ENCODE measurements around the gene NUMA1. TPM values are rescaled to one million over a fixed set of nuclear protein-coding genes. Genes with fewer than 3 reads are reported as not detected.
A peak's percentile ranks its signal among the peaks of the same experiment; 100 is the strongest.

Gene NUMA1
- total and polyA plus RNA-seq, 2 of the 8 experiments (the other 6 are each of a cell fraction or from before 2014, with no cell fraction given) = 101 to 107 TPM

- no peak within 1 kb of the TSS for H2BK12ac ChIP-seq (ENCODE audit: low read depth, low read length)
- H3K27ac ChIP-seq (ENCODE audit: low read depth, low read length) = no peak within 1 kb of the TSS
- H3K9ac ChIP-seq (replicated peaks in 1 of 4; ENCODE audit: extremely low read depth in 1 of 4, low read depth in 3 of 4, low read length in 3 of 4) = no peak within 1 kb of the TSS; a peak in 1 of 7 replicates
- no peak within 1 kb of the TSS for H3K23ac ChIP-seq (ENCODE audit: insufficient read length)
- FAIRE-seq = no peak
- H3K27me3 ChIP-seq (replicated peaks in 1 of 4; ENCODE audit: control insufficient read depth in 3 of 4, extremely low read depth in 1 of 4, insufficient read depth in 3 of 4, low read length in 3 of 4) = no peaks in the 10 kb centered on the region; a peak in 1 of 7 replicates
- peaks cover 3 to 14% (median 5%) of the 10 kb centered on the region in 4 experiments; a peak in 6 of 7 replicates for H3K4me1 ChIP-seq (replicated peaks in 1 of 4; ENCODE audit: control insufficient read depth in 3 of 4, insufficient read depth in 4 of 4, low read length in 3 of 4)
- no peak within 1 kb of the TSS for H3K56ac ChIP-seq (replicated peaks; ENCODE audit: insufficient read length, low read depth, low read length)
- H3K18ac ChIP-seq (ENCODE audit: extremely low read depth, low read length) = no peak within 1 kb of the TSS
- H2BK120ac ChIP-seq (replicated peaks; ENCODE audit: low read depth, low read length) = no peak within 1 kb of the TSS
- CTCF ChIA-PET (ENCODE audit: partially characterized antibody) = interaction anchor here (1.3 to 1.5 kb wide), 2 partner anchors 15 to 19 kb away, joined by 3 to 4 read pairs; no protein-coding TSS in a partner anchor
- no peak within 1 kb of the TSS for H4K8ac ChIP-seq (ENCODE audit: extremely low read depth, insufficient read depth, low read length)
- no peak within 1 kb of the TSS for H4K91ac ChIP-seq (replicated peaks; ENCODE audit: insufficient read length, low read length)
- no peak within 1 kb of the TSS for H2BK20ac ChIP-seq (ENCODE audit: low read length)
- no peaks in the 10 kb centered on the region for H3K9me3 ChIP-seq (ENCODE audit: insufficient read depth in 2 of 2, low read depth in 1 of 2, low read length in 1 of 2)
- H3K79me2 ChIP-seq (ENCODE audit: control insufficient read depth in 1 of 2, insufficient read depth in 2 of 2, low read length in 2 of 2) = peaks cover 10 to 20% of the 10 kb centered on the region in 2 experiments
- no peak within 1 kb of the TSS for H3K4me2 ChIP-seq (ENCODE audit: insufficient read depth in 1 of 2, low read depth in 2 of 2, low read length in 2 of 2)
- H3K36me3 ChIP-seq (ENCODE audit: control insufficient read depth in 2 of 4, insufficient read depth in 4 of 4, low read length in 3 of 4) = peaks cover 0 to 2% (median 0%) of the 10 kb centered on the region in 4 experiments; a peak in 4 of 8 replicates
- H3K23me2 ChIP-seq (ENCODE audit: low read depth, low read length) = peaks cover 6% of the 10 kb centered on the region
- no peak within 1 kb of the TSS for H3K14ac ChIP-seq (ENCODE audit: insufficient read length)
- TF ChIP-seq POLR2A (IDR thresholded peaks at IDR 0.05; ENCODE audit: control extremely low read depth in 1 of 2, low read depth in 2 of 2, low read length in 2 of 2) (peak in 1 of 2 experiments; percentile 12; a peak in 1 of 3 replicates), SRF (IDR thresholded peaks at IDR 0.05; ENCODE audit: low read depth, low read length) (no peak)
- POLR2A ChIA-PET (ENCODE audit: partially characterized antibody) = interaction anchor here (0.6 to 11.7 kb wide), 3 partner anchors 12 to 123 kb away, joined by 3 to 115 read pairs (median 3); no protein-coding TSS in a partner anchor
- H2AK5ac ChIP-seq (ENCODE audit: low read depth, low read length) = no peak within 1 kb of the TSS
- H4K5ac ChIP-seq (ENCODE audit: insufficient read length, low read depth, low read length) = no peak within 1 kb of the TSS
- no peak within 1 kb of the TSS for H2BK15ac ChIP-seq (ENCODE audit: low read length)
- peaks cover 10% of the 10 kb centered on the region for H3K79me1 ChIP-seq (ENCODE audit: low read depth, low read length)
- no peak within 1 kb of the TSS for H3K4me3 ChIP-seq (ENCODE audit: extremely low read depth in 1 of 4, insufficient read depth in 2 of 4, low read depth in 3 of 4, low read length in 4 of 4)
- no peak within 1 kb of the TSS for H3K4ac ChIP-seq (replicated peaks; ENCODE audit: insufficient read length, low read depth, low read length)
- H2AFZ ChIP-seq (ENCODE audit: low read length) = no peak within 1 kb of the TSS
- WGBS, 2 experiments (ENCODE audit: extremely low coverage in 1 of 2, insufficient coverage in 1 of 2, insufficient read length in 1 of 2, insufficient replicate concordance in 2 of 2, low coverage in 1 of 2, low lambda C conversion rate in 2 of 2, missing lambda C conversion rate in 1 of 2) = 97% methylated on average over 14 of the region's 14 CpGs; no CpG with 5 or more reads in 1 of the 2 experiments
- H2BK5ac ChIP-seq (ENCODE audit: low read depth, low read length) = no peak within 1 kb of the TSS
- H4K20me1 ChIP-seq (replicated peaks in 1 of 2; ENCODE audit: control insufficient read depth in 1 of 2, insufficient read depth in 2 of 2, low read length in 2 of 2) = peaks cover 0 to 3% of the 10 kb centered on the region in 2 experiments
- no peak for DNase-seq (ENCODE audit: low read depth in 1 of 2, low spot score in 2 of 2)
Observed at GRCh38 chr11:72105888-72106287, 25.5 kb upstream of the NUMA1 start, which contains the start of gene TOMT. Gene TOMT, plus strand, starts transcription at chr11:72105924. Its CDS starts 28 bp downstream, at chr11:72105952.
